Activated CD4-positive, alpha-beta T cell treated with anti-CD3 and anti-CD28 coated beads, Interleukin-2, amount 50 U/mL, for 24 hours (primary cell): Measurements from ENCODE around the gene SECTM1.
"Not testable (repeated sequence)": the region's sequence is repeated elsewhere in the genome, so short reads cannot be mapped to it uniquely, and the experiment has no call there.

Experiments used
- DNase-seq, 2 donors: peaks; one replicate each; pipeline ENCODE4 v3.0.0-alpha.2; 2020; ENCODE audit warnings: low read depth in 1 of 2, low spot score in 1 of 2

The SECTM1 gene

DNA sequence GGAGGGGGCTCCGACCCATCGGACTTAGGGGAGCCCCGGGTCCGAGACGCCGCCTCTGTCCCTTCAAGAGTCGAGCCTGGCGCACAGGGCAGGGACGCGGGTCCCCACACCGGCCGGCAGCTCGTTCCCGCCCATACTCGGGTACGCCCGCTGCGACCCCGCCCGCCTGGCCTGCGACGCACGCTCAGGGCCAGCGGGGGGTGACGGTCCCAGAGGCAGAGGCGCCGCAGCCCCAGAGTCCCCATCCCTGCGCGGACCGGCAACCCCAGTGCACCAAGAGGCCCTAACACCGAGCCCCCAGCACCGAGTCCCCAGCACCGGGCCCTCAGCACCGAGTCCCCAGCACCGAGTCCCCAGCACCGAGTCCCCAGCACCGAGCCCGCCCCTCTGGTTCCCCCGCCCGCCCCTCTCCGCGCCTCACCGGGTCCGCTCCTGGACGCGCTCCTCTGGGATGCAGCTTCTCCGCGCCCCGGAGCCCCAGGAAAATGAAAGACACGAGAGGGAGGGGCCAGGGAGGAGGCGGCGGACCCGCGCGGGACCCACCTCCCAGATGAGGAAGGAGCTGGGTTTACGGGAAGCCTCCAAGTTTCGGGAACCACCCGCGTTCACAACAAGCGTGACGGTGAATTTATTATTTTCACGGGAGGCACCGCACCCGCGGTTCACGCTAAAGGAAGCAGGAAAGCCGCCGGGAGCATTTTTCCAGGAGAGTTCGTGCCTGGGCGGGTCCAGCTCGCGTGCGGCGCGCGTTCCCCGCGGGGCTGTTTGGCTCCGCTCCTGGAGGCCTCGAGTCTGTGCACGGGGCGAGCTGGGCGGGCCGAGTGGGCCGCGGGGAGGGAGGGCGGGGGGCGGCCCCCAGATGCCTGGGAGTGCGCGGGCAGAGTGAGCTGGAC, at the start of gene SECTM1:
Gene SECTM1 (minus strand): TSS at position 488 of the 893 bp plus-strand sequence. CDS start 6,526 bp downstream, outside the sequence.
- DNase-seq, result no peak

DNA sequence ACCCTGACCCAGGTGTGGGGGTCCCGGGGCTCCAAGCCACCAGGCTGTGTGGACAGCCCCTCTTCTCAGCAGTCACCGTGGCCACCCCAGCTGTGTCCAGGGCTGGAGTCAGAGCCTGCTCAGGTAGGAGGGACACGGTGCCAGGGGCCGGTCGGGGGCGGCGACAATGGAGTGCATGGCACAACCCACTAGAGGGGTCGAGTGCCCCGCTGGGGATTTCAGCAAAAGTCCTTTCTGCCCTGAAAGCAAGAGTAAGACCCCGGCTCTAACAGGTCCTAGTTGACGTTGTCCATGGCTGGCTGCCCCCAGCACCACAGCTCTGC, 49.3 kb upstream of the SECTM1 start:
- no peak for DNase-seq

DNA sequence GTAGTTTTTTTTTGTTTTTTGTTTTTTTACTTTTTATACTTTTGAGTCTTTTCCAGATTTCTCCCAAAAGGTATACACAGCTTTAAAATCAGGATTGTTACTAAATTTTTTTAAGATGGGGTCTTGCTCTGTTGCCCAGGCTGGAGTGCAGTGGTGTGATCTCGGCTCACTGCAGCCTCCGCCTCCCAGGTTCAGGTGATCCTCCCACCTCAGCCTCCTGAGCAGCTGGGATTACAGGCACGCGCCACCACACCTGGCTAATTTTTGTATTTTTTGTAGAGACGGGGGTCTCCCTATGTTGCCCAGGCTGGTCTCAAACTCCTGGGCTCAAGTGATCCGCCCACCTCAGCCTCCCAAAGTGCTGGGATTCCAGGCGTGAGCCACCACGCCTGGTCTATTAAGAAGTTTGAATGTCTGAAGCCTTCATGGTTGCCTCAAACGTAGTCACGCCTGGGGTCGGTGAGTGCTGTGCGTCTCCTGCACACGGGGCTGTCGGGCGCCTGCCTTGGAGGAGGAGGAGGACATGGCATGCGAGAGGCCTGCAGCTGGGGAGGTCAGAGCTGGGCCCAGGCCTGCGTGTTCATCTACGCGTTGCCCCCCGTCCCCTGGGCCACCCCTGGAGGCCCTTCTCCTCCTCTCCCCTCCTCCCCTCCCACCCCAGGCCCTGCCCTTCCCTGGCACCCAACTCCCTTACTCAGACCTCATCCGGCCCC, 48.8 kb upstream of the SECTM1 start:
- not testable (repeated sequence) for DNase-seq

DNA sequence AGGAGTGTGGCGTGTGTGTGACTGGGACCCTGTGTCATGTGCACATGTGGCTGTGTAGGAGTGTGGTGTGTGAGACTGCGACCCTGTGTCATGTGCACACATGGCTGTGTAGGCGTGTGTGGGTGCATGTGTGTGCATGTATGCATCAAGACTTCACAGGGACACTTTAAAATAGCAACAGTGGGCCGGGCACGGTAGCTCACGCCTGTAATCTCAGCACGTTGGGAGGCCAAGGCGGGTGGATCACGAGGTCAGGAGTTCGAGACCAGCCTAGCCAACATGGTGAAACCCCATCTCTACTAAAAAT, 48.1 kb upstream of the SECTM1 start:
- not testable (repeated sequence) for DNase-seq

DNA sequence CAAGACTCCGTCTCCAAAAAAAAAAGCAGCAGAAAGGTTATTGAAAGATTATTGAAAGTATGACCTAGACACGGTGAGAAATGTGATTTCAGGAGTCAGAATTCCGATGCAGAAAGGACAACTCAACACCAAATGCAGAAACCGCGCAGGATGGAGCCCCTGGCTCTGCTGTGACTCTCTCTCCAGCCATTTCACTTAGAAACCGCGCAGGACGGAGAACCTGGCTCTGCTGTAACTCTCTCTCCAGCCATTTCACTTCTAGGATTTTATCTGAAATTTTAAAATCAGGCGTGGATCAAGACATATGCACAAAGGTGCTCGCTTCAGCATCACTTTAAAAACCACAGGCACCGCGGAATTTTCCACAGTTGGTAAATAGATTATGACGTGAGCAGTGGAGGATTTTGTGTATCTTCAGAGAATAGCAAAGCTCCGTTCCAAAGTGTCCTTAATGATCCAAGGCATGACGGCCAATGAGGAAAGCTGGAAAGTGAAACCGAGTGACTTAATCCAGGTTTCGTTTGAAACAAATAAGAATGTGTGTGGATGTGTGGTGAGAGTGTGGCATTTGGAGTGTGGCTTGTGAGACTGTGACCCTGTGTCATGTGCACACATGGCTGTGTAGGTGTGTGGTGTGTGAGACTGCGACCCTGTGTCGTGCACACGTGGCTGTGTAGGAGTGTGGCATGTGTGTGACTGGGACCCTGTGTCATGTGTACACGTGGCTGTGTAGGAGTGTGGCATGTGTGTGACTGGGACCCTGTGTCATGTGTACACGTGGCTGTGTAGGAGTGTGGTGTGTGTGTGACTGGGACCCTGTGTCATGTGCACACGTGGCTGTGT, 47.5 kb upstream of the SECTM1 start:
- DNase-seq, result no peak

DNA sequence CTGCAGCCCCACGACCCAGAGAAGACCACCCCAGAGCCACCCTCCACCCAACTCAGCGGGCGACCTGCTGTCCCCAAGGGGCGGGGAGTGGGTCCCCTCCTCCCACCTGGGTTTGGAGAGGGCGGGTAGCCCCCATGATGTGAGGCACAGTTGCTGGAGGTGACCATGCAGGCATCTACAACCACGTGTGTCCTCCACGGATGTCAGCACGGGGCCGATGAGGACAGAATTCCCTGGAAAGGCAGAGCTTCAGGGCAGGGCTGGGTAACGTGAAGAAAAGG, 45.1 kb upstream of the SECTM1 start:
- no peak for DNase-seq

DNA sequence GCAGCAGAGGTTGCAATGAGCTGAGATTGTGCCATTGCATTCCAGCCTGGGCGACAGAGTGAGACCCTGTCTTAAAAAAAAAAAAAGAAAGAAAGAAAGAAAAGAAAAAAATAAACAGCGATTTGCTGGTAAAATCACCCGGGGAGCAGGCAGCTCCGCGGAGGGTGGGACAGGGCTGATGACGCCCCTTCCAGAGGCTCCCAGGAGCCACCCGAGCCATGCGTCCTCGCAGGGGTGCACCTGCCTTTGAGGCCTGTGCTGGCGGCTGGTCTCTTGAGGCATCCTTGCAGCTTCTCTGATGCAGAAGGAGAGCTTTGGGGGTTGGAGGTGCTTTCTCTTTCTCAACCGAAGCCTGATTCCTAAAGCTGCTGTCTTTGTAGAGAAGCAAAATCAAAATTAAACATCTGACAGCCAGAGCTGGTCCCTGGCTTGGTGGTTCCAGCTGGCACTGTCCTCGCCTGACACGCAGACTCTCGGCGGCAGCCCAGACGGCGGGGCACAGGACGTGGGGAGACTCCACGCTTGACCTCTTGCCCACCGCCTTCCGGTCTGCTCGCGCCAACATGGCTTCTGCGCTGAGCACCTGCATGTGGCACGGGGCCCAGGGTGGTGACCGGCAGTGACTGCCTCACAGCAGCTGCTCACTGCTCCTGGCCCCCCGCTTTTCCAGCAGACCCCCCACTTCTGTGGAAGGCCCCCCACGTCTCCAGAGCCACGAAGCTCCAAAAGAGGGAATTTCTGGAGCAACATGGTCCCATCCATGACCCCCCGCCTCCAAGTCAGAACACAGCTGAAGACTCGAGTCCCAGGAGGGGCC, 44.6 kb upstream of the SECTM1 start:
- DNase-seq, result no peak

DNA sequence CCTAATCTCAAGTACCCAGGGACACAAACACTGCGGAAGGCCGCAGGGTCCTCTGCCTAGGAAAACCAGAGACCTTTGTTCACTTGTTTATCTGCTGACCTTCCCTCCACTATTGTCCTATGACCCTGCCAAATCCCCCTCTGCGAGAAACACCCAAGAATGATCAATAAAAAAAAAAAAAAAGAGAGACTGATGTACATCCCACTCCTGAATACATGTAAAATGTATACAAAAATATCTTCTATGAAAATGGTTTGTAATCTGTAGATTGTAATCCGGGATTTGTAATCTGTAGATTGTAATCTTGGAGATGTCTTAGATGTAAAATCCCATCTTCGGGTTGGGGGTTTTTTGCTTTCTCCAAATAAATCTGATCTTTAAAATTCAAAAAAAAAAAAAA, 43.7 kb upstream of the SECTM1 start:
- DNase-seq, result not testable (repeated sequence)

DNA sequence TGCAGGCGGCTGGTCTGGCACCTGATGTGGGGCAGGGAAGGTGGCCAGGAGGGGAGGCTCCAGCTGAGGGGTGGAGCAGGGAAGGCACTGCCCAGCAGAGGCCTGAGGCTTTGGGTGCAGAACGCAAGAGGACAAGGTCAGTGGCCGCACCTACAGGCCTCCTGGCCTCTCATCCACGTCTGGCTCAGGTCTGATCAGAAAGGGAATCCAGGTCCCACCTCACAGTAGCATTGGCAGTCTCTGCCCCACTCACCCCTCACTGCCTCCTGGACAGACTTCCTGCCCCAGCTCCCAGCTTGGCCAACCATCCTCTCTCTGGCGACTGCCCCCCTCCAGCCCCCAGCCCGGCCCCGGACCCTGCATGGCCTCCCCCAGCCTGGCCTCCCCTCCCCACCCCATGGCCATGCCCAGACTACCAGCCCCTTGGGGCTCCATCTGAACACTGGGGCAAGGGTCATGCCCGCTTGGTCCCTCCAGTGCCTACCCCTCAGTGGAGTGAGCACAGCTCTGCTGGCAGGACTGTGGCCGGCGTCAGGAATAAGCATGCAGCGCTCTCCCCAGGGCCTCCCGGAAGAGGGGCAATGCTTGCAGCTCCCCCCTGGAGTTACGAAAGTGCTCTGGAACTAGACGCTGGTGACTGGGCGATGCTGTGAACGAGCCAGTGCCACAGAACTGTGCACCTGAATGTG, 42.6 kb upstream of the SECTM1 start:
- DNase-seq, result no peak

DNA sequence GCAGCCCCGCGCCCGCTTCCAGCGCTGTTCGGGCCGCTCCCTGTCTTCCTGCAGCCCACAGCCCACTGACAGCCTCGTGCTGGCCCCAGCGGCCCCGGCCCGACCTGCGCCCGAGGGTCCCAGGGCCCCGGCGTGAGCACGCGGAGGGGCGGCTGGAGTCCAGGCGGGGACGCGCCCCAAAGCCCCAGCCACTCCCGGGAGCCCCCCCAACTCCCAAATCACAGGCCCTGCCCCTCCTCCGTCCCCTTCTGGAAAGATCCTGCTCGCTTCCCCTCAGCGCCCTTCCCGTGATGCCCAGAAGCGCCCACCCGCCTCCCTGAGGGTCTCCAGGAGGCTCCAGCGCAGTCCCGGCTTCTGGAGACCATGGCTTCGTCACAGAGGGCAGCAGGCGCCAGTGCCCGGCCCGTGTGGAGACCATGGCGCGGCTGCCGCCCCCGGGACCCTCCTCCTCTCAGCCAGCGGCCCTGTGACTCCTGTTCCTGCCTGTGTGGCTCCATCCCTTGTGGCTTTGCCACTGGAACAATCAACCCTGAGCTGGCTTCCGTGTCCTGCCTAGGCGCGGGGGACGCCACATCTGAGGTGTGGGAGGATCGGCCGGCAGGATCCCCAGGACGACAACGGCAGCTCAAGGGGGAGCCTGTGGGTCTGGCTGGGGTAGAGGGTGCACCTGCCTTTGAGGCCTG, 41.9 kb upstream of the SECTM1 start:
- DNase-seq, result no peak

DNA sequence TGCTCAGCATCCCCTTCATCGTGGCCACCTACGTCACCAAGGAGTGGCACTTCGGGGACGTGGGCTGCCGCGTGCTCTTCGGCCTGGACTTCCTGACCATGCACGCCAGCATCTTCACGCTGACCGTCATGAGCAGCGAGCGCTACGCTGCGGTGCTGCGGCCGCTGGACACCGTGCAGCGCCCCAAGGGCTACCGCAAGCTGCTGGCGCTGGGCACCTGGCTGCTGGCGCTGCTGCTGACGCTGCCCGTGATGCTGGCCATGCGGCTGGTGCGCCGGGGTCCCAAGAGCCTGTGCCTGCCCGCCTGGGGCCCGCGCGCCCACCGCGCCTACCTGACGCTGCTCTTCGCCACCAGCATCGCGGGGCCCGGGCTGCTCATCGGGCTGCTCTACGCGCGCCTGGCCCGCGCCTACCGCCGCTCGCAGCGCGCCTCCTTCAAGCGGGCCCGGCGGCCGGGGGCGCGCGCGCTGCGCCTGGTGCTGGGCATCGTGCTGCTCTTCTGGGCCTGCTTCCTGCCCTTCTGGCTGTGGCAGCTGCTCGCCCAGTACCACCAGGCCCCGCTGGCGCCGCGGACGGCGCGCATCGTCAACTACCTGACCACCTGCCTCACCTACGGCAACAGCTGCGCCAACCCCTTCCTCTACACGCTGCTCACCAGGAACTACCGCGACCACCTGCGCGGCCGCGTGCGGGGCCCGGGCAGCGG, 41.2 kb upstream of the SECTM1 start:
- no peak for DNase-seq

DNA sequence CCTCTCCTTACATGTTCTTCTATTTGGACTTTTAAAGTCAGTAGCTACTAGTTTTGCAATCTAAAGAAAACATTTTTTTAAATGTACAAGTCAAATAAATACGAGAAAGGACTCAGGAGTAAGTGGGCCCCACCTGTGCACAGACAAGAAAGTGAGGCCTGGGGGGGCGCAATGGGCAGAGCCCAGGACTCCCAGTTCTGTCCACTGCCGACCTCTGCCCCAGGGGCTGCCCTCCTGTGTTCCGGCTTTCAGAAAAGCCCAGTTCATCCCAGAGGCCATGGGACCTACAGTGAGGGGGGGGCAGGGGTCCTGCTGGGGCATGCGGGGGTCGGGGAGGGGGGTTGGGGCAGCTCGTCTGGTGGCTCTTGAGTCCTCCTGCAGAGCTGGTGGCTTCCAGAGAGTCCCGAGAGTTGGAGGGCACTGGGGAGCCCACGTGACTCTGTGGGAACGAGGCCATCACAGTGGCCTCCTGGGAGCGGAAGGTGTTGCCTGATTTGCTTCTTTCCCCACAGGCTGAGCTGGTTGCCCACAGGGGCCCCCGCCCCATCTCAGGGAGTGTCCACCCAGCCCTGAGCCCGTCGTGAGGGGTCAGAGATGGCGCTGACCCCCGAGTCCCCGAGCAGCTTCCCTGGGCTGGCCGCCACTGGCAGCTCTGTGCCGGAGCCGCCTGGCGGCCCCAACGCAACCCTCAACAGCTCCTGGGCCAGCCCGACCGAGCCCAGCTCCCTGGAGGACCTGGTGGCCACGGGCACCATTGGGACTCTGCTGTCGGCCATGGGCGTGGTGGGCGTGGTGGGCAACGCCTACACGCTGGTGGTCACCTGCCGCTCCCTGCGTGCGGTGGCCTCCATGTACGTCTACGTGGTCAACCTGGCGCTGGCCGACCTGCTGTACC, 40.4 kb upstream of the SECTM1 start:
- DNase-seq, result no peak

DNA sequence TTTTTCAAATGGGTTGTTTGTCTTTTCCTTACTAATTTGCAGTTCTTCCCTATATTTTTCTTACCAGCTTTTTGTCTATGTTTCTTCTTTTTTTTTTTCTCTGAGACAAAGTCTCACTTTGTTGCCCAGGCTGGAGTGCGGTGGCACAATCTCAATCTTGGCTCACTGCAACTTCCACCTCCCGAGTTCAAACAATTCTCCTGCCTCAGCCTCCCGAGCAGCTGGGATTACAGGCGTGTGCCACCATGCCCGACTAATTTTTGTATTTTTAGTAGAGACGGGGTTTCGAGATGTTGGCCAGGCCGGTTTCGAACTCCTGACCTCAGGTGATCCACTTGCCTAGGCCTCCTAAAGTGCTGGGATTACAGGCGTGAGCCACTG, 39.5 kb upstream of the SECTM1 start:
- not testable (repeated sequence) for DNase-seq

DNA sequence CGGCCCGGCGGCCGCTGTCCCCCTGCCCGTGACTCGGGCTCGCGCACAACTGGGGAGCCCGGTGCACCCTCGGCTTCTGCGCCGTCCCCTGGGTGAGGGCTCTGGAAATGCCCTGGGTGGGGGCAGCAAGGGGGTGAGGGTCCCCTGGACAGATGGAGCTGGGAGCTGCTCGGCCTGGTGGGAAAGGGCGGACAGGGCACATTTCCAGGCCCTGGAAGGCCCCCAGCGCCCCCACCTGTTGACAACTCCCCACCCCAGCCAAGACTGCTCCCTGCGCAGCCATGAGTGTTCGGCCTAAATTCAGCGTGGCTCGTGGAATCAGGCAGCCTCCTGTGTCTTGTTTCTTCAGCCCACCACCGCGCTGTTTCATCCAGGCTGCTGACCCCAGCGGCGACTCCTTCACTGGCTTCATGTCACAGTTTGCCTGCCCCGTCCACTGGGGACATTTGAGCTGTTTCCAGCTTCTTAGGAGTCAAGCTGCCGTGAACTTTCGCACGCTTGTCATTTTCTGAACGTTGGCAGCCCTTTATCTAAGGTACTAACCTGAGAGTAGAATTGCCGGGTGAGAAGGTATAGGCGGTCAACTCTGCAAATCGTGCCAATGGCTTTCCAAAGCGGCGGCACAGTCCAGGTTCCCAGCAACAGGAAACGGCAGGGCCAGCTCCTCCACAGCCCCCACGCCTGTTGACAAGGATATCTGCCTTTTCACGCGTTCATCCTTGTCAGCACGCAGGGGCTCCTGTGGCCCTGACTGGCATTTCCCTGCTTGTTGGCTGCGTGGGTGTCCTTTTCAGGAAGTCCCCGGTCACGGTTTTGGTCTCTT, 38.9 kb upstream of the SECTM1 start:
- no peak for DNase-seq

DNA sequence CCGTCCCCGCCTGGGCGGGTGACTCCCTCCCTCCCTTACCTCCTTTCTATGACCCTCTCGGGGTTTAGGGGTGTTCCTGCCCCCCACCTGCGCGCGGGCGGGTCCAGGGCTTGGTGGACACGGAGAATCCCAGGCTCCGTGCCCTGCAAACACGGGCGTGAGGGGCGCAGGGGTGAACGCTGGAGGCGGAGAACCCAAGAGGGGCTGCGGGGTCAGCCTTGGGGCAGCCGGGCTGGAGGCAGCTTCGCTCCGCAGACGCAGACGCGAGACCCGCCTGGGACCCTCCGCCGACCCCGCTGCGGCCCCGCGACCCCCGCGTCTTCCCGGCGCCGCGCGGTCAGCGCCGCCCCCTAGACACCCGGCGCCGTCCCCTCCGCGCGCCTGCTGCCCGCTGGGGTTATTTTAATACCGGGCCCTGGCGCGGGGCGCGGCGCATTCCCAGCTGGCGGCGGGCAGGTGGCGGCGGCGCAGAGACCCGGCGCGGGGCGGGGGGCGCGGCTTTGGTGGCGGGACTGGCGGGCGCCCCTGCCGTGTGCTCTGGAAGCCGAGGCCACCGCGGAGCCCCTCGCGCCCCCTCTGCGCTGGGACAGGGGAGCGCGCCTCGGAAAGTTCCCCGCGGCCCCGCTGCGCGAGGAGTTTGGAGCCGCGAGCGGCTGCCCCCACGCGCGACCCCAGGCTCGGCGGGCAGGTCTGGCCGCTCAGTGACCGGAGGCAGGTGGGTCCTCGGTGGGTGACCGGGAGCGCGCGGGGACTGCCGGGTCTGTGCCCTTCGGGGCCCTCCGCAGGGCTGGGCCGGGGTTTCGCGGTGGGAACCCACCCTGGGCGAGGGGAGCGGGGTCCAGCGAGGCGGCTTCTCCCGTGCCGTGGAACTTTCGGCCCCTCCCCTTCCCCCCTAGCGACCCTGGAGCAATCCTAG, 38.0 kb upstream of the SECTM1 start, which contains the start of gene UTS2R:
Gene UTS2R (plus strand): TSS at position 433 of the 916 bp plus-strand sequence. CDS start 2,560 bp downstream, outside the sequence.
- no peak for DNase-seq
